IPS-20b (cell line): Measurements from ENCODE around the gene ABCG1.

Source experiments
- H3K27ac ChIP-seq: one replicate; pipeline ENCODE4 v1.5.1; 2013; ENCODE audit warnings: low read length
- H3K27me3 ChIP-seq: 2 replicates; pipeline ENCODE4 v1.6.1; 2013; ENCODE audit warnings: mild to moderate bottlenecking, low read length, inconsistent platforms; ENCODE audit not compliant: insufficient read depth
- H3K36me3 ChIP-seq: 2 replicates; pipeline ENCODE4 v1.6.1; 2013; ENCODE audit warnings: low read depth, mild to moderate bottlenecking, inconsistent platforms, low read length, moderate library complexity; ENCODE audit not compliant: insufficient read depth
- H3K4me1 ChIP-seq: 2 replicates; pipeline ENCODE4 v1.6.1; 2013; ENCODE audit warnings: mild to moderate bottlenecking, control low read depth, inconsistent platforms, low read length, moderate library complexity; ENCODE audit not compliant: insufficient read depth
- H3K4me3 ChIP-seq: 2 replicates; pipeline ENCODE4 v1.5.1; 2013; ENCODE audit warnings: mild to moderate bottlenecking, low read length, inconsistent platforms
- H3K9ac ChIP-seq: 2 replicates; pipeline ENCODE4 v1.6.1; 2013; ENCODE audit warnings: low read depth, mild to moderate bottlenecking, inconsistent platforms, low read length, moderate library complexity
- H3K9me3 ChIP-seq: 2 replicates; pipeline ENCODE4 v1.6.1; 2013; ENCODE audit warnings: mild to moderate bottlenecking, low read depth, low read length, inconsistent platforms; ENCODE audit not compliant: insufficient read depth

ABCG1 gene

GRCh38 chr21:42183374-42184266, 35.3 kb upstream of the ABCG1 start:
- no peaks in the 10 kb centered on the region; the same call in 1 of the 2 replicates for H3K4me1 ChIP-seq
- H3K27me3 ChIP-seq = no peaks in the 10 kb centered on the region
- no peaks in the 10 kb centered on the region for H3K36me3 ChIP-seq
- no peak overlapping the region for H3K4me3 ChIP-seq
- H3K9me3 ChIP-seq = no peaks in the 10 kb centered on the region
- no peak overlapping the region for H3K27ac ChIP-seq
- no peak overlapping the region for H3K9ac ChIP-seq

GRCh38 chr21:42186591-42186990, 32.3 kb upstream of the ABCG1 start:
- Histone ChIP-seq H3K36me3 (no peaks in the 10 kb centered on the region), H3K4me3 (no peak overlapping the region), H3K4me1 (no peaks in the 10 kb centered on the region), H3K27ac (no peak overlapping the region), H3K9me3 (no peaks in the 10 kb centered on the region), H3K9ac (no peak overlapping the region), H3K27me3 (no peaks in the 10 kb centered on the region)

- Histone ChIP-seq H3K9me3 (no peaks in the 10 kb centered on the region), H3K27ac (no peak overlapping the region), H3K4me1 (no peaks in the 10 kb centered on the region), H3K36me3 (no peaks in the 10 kb centered on the region), H3K4me3 (no peak overlapping the region), H3K27me3 (no peaks in the 10 kb centered on the region), H3K9ac (no peak overlapping the region)
Observed at GRCh38 chr21:42187976-42188653, 30.8 kb upstream of the ABCG1 start.

- H3K27ac ChIP-seq = no peak overlapping the region
- no peaks in the 10 kb centered on the region for H3K27me3 ChIP-seq
- no peaks in the 10 kb centered on the region for H3K4me1 ChIP-seq
- H3K9me3 ChIP-seq = no peaks in the 10 kb centered on the region
- no peak overlapping the region for H3K9ac ChIP-seq
- no peaks in the 10 kb centered on the region for H3K36me3 ChIP-seq
- no peak overlapping the region for H3K4me3 ChIP-seq
Observed at GRCh38 chr21:42188663-42189062, 30.3 kb upstream of the ABCG1 start.

- Histone ChIP-seq H3K4me1 (no peaks in the 10 kb centered on the region), H3K36me3 (no peaks in the 10 kb centered on the region), H3K9ac (no peak overlapping the region), H3K27ac (no peak overlapping the region), H3K4me3 (no peak overlapping the region), H3K9me3 (no peaks in the 10 kb centered on the region), H3K27me3 (no peaks in the 10 kb centered on the region)
Observed at GRCh38 chr21:42189431-42189830, 29.5 kb upstream of the ABCG1 start.

- Histone ChIP-seq H3K27ac (no peak overlapping the region), H3K36me3 (no peaks in the 10 kb centered on the region), H3K27me3 (no peaks in the 10 kb centered on the region), H3K4me1 (no peaks in the 10 kb centered on the region), H3K9ac (no peak overlapping the region), H3K4me3 (no peak overlapping the region), H3K9me3 (no peaks in the 10 kb centered on the region)
Observed at GRCh38 chr21:42189860-42190485, 29.0 kb upstream of the ABCG1 start.

GRCh38 chr21:42190486-42190863, 28.5 kb upstream of the ABCG1 start:
- Histone ChIP-seq H3K4me1 (no peaks in the 10 kb centered on the region), H3K4me3 (no peak overlapping the region), H3K27me3 (no peaks in the 10 kb centered on the region)

GRCh38 chr21:42191064-42191463, 27.9 kb upstream of the ABCG1 start:
- Histone ChIP-seq H3K36me3 (no peaks in the 10 kb centered on the region), H3K9ac (no peak overlapping the region), H3K4me3 (no peak overlapping the region), H3K27me3 (no peaks in the 10 kb centered on the region), H3K4me1 (no peaks in the 10 kb centered on the region), H3K9me3 (no peaks in the 10 kb centered on the region), H3K27ac (no peak overlapping the region)

More at GRCh38 chr21:42190486-42190863, 28.5 kb upstream of the ABCG1 start:
- Histone ChIP-seq H3K36me3 (no peaks in the 10 kb centered on the region), H3K9ac (no peak overlapping the region), H3K9me3 (no peaks in the 10 kb centered on the region), H3K27ac (no peak overlapping the region)

GRCh38 chr21:42191696-42192595, 27.0 kb upstream of the ABCG1 start:
- H3K27ac ChIP-seq = no peak overlapping the region
- no peaks in the 10 kb centered on the region for H3K9me3 ChIP-seq
- no peaks in the 10 kb centered on the region for H3K36me3 ChIP-seq
- no peaks in the 10 kb centered on the region for H3K27me3 ChIP-seq
- H3K9ac ChIP-seq = no peak overlapping the region
- no peak overlapping the region for H3K4me3 ChIP-seq
- no peaks in the 10 kb centered on the region for H3K4me1 ChIP-seq

GRCh38 chr21:42193131-42193671, 25.7 kb upstream of the ABCG1 start:
- Histone ChIP-seq H3K4me3 (no peak overlapping the region), H3K27ac (no peak overlapping the region), H3K36me3 (no peaks in the 10 kb centered on the region), H3K9ac (no peak overlapping the region), H3K4me1 (no peaks in the 10 kb centered on the region), H3K9me3 (no peaks in the 10 kb centered on the region), H3K27me3 (no peaks in the 10 kb centered on the region)

GRCh38 chr21:42193721-42194120, 25.2 kb upstream of the ABCG1 start:
- H3K27ac ChIP-seq = no peak overlapping the region
- H3K4me1 ChIP-seq = no peaks in the 10 kb centered on the region
- no peaks in the 10 kb centered on the region for H3K9me3 ChIP-seq
- H3K27me3 ChIP-seq = no peaks in the 10 kb centered on the region
- H3K36me3 ChIP-seq = no peaks in the 10 kb centered on the region
- no peak overlapping the region for H3K4me3 ChIP-seq
- H3K9ac ChIP-seq = no peak overlapping the region
